CD14-positive monocyte (primary cell): Measurements from ENCODE around the gene APOL6. TPM values are rescaled to one million over a fixed set of nuclear protein-coding genes. Genes with fewer than 3 reads are reported as not detected.

ENCODE experiments used
- DNase-seq, 3 donors: peaks; one replicate each; pipeline ENCODE4 v3.0.0-alpha.2; 2011 to 2022
- H2AFZ ChIP-seq: 2 replicates; pipeline ENCODE4 v1.6.0; 2012; ENCODE audit warnings: mild to moderate bottlenecking, low read depth, low read length, inconsistent platforms; ENCODE audit not compliant: insufficient read depth, poor library complexity, severe bottlenecking
- H3K27ac ChIP-seq, 2 donors: 1 replicate in 1 of 2; 2 replicates in 1 of 2; pipeline ENCODE4 v1.5.1; 2012 to 2013; ENCODE audit warnings: low read length in 2 of 2, control low read depth in 1 of 2, inconsistent platforms in 1 of 2, low read depth in 1 of 2, mild to moderate bottlenecking in 1 of 2
- H3K27me3 ChIP-seq, 2 donors: one replicate each; pipeline versions ENCODE4 v1.6.0 to v1.6.1; 2011 to 2013; ENCODE audit warnings: low read length in 2 of 2; ENCODE audit not compliant: control insufficient read depth in 2 of 2, insufficient read depth in 2 of 2
- H3K36me3 ChIP-seq, 2 donors: replicated peaks in 1 of 2; 1 replicate in 1 of 2; 2 replicates in 1 of 2; pipeline versions ENCODE4 v1.5.1 to v1.6.1; 2012 to 2013; ENCODE audit warnings: low read length in 2 of 2, control low read depth in 1 of 2, inconsistent platforms in 1 of 2, mild to moderate bottlenecking in 1 of 2; ENCODE audit not compliant: insufficient read depth in 2 of 2, control insufficient read depth in 1 of 2
- H3K4me1 ChIP-seq, 2 donors: 1 replicate in 1 of 2; 2 replicates in 1 of 2; pipeline versions ENCODE4 v1.5.1 to v1.6.1; 2012 to 2013; ENCODE audit warnings: low read length in 2 of 2, control low read depth in 1 of 2, inconsistent platforms in 1 of 2, mild to moderate bottlenecking in 1 of 2, moderate library complexity in 1 of 2; ENCODE audit not compliant: insufficient read depth in 2 of 2, control insufficient read depth in 1 of 2
- H3K4me2 ChIP-seq: replicated peaks from 2 replicates; pipeline ENCODE3; 2012; ENCODE audit warnings: low read length, moderate library complexity, mild to moderate bottlenecking; ENCODE audit not compliant: poor library complexity, severe bottlenecking; ENCODE audit errors: extremely low read depth
- H3K4me3 ChIP-seq, 3 experiments: fragments of 200-600 bp in 1 of 3; sonication (generic) in 1 of 3; replicated peaks in 1 of 3; 1 replicate in 2 of 3; 2 replicates in 1 of 3; pipeline ENCODE4 v1.5.1; 2011 to 2013; ENCODE audit warnings: low read length in 3 of 3, mild to moderate bottlenecking in 3 of 3, control low read depth in 2 of 3, low read depth in 2 of 3, inconsistent platforms in 1 of 3, moderate library complexity in 1 of 3
- H3K79me2 ChIP-seq: 2 replicates; pipeline ENCODE4 v1.6.0; 2012; ENCODE audit warnings: mild to moderate bottlenecking, control low read depth, inconsistent platforms, low read length, moderate library complexity; ENCODE audit not compliant: insufficient read depth
- H3K9ac ChIP-seq: 2 replicates; pipeline ENCODE4 v1.6.0; 2017; ENCODE audit warnings: low read length, mild to moderate bottlenecking; ENCODE audit not compliant: insufficient read depth, poor library complexity, severe bottlenecking
- H3K9me3 ChIP-seq, 2 donors: replicated peaks in 1 of 2; 1 replicate in 1 of 2; 2 replicates in 1 of 2; pipeline versions ENCODE4 v1.5.1 to v1.6.1; 2012 to 2013; ENCODE audit warnings: low read length in 2 of 2, control low read depth in 1 of 2; ENCODE audit not compliant: control insufficient read depth in 1 of 2, insufficient read depth in 1 of 2
- H4K20me1 ChIP-seq: 2 replicates; pipeline ENCODE4 v1.6.0; 2012; ENCODE audit warnings: mild to moderate bottlenecking, low read length, control low read depth, moderate library complexity; ENCODE audit not compliant: insufficient read depth
- H3K27ac Mint-ChIP-seq, 7 donors: one replicate each; pipeline ENCODE4 v1.8.0; 2020; ENCODE audit warnings: mild to moderate bottlenecking in 7 of 7, mixed read lengths in 7 of 7, moderate library complexity in 6 of 7, inconsistent platforms in 2 of 7
- H3K27me3 Mint-ChIP-seq, 3 donors: one replicate each; pipeline ENCODE4 v1.8.0; 2021 to 2022; ENCODE audit warnings: low read depth in 3 of 3, mild to moderate bottlenecking in 3 of 3, mixed read lengths in 3 of 3, moderate library complexity in 3 of 3, inconsistent platforms in 1 of 3
- H3K36me3 Mint-ChIP-seq, 2 donors: one replicate each; pipeline ENCODE4 v1.8.0; 2020; ENCODE audit warnings: mixed read lengths in 2 of 2, inconsistent platforms in 1 of 2, mild to moderate bottlenecking in 1 of 2
- H3K4me1 Mint-ChIP-seq: one replicate; pipeline ENCODE4 v1.8.0; 2020; ENCODE audit warnings: mild to moderate bottlenecking, mixed read lengths
- H3K4me3 Mint-ChIP-seq, 2 donors: one replicate each; pipeline ENCODE4 v1.8.0; 2020; ENCODE audit warnings: mild to moderate bottlenecking in 2 of 2, mixed read lengths in 2 of 2, moderate library complexity in 1 of 2
- H3K9me3 Mint-ChIP-seq, 7 donors: one replicate each; pipeline ENCODE4 v1.8.0; 2020 to 2022; ENCODE audit warnings: mixed read lengths in 7 of 7, mild to moderate bottlenecking in 6 of 7, moderate library complexity in 6 of 7, inconsistent platforms in 2 of 7
- WGBS: methylation state at CpG from one replicate; pipeline ENCODE4 v1.1.5; 2013; ENCODE audit warnings: missing lambda C conversion rate; ENCODE audit not compliant: insufficient coverage; 5-methylcytosine and 5-hydroxymethylcytosine counted together
- intact Hi-C, 2 donors: fragments of 100-400 bp; cut with micrococcal nuclease; formaldehyde crosslinking; loops; one replicate each; pipeline versions ENCODE4 v1.15.0 to v1.15.1; 2023
- polyA minus RNA-seq: library from RNA; depleted of rRNA, polyadenylated mRNA; stranded (reverse); fragments of >200 nt; gene quantifications from 2 replicates; pipeline ENCODE4 v1.2.3, GENCODE V29; 2012
- polyA plus RNA-seq, 3 donors: library from polyadenylated mRNA; depleted of rRNA in 1 of 3; unstranded in 2 of 3; stranded (reverse) in 1 of 3; fragments of 300-500 nt in 2 of 3; fragments of >200 nt in 1 of 3; fragmentation: Illumina TruSeq in 2 of 3; gene quantifications; 1 replicate in 2 of 3; 2 replicates in 1 of 3; pipeline ENCODE4 v1.2.3, GENCODE V29; 2012 to 2021
- total RNA-seq, 12 experiments: library from RNA in 1 of 12; stranded (reverse) in 1 of 12; fragments of 120-200 nt in 1 of 12; gene quantifications; one replicate each; pipeline ENCODE4 v1.2.4 and lab custom pipeline; 2013 to 2026; ENCODE audit warnings: mixed read lengths in 6 of 12, inconsistent platforms in 1 of 12
- TF ChIP-seq, protein P1 (sequence below): fragments of 200-600 bp; IDR thresholded peaks from one replicate; pipeline ENCODE4 v1.8.0; 2022; ENCODE audit warnings: antibody characterized with exemption, mild to moderate bottlenecking

Gene APOL6, protein sequence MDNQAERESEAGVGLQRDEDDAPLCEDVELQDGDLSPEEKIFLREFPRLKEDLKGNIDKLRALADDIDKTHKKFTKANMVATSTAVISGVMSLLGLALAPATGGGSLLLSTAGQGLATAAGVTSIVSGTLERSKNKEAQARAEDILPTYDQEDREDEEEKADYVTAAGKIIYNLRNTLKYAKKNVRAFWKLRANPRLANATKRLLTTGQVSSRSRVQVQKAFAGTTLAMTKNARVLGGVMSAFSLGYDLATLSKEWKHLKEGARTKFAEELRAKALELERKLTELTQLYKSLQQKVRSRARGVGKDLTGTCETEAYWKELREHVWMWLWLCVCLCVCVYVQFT
- total RNA-seq (2013): 66.3 TPM
- 10 to 100 TPM in 1 of 3 donors, 1 to 10 TPM in 2; 7.6 to 13.6 (median 9.1) TPM for polyA plus RNA-seq
- 16.9 and 34.7 TPM in 2 replicates for polyA minus RNA-seq
- 99.1 to 458 (median 150) reads per million in 11 experiments for total RNA-seq (lab: John Stamatoyannopoulos, UW)

DNA sequence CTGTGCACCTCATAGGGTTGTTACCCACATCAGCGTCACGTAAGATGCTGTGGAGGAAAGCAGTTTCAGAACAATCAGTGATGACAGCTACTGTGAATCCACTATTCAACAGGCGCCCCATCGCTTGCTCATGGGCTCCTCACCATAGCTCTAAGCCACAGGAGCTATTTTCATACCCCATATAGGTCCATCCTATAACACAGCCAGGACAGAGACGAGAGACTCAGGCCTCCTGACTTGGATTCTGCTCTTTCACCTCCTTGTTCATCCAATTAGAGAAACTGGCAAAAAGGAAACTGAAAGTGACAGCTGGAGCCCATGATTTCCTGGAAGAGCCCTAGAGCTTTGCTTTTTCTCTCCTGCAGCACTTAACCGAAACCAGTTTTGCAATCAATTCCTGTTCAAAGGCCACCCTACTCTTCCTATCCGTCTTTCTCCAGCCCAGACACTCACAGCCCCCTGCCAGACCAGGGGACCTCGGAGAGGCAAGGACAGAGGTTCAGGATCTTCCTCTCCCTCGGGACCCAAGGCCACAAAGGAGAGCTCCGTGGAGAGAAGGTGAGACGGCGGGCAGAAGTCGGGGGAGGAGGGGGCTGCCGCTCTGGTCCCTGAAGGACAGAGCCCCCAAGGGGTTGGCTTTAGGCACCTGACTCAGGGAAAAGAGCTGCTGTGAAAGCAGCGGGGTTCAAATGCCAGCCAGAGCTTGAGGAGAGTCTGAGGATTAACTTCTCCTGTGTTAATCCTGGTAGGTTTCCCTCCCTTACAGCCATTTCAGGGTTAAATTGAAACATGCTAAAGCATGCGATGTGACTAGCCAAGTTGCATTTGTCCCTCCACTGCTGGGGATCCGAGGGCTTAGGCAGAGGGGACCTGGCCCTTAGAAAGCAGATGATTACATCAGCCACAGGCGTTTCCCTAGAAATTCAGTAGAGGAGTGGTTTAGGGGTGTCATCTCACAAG lies at the start of gene APOL6:
Gene APOL6 (plus strand): TSS at position 381 of the 960 bp plus-strand sequence. CDS start 7,980 bp downstream, outside the sequence.
- Mint-ChIP-seq H3K27ac (peak within 1 kb of the TSS; percentile 88 to 100 (median 99)), H3K27me3 (peaks cover 0 to 1% (median 0%) of the 10 kb centered on the region in 3 donors), H3K4me3 (peak within 1 kb of the TSS; percentile 100), H3K9me3 (peaks cover 0 to 7% (median 3%) of the 10 kb centered on the region in 7 donors), H3K4me1 (peaks cover 51% of the 10 kb centered on the region), H3K36me3 (peaks cover 7 to 8% of the 10 kb centered on the region in 2 donors)
- H3K9me3 ChIP-seq: peaks cover 0 to 3% of the 10 kb centered on the region in 2 donors
- peaks cover 30 to 39% of the 10 kb centered on the region in 2 donors for H3K4me1 ChIP-seq
- peaks cover 36% of the 10 kb centered on the region for H3K79me2 ChIP-seq
- H4K20me1 ChIP-seq: peaks cover 16% of the 10 kb centered on the region
- TF ChIP-seq, protein P1, sequence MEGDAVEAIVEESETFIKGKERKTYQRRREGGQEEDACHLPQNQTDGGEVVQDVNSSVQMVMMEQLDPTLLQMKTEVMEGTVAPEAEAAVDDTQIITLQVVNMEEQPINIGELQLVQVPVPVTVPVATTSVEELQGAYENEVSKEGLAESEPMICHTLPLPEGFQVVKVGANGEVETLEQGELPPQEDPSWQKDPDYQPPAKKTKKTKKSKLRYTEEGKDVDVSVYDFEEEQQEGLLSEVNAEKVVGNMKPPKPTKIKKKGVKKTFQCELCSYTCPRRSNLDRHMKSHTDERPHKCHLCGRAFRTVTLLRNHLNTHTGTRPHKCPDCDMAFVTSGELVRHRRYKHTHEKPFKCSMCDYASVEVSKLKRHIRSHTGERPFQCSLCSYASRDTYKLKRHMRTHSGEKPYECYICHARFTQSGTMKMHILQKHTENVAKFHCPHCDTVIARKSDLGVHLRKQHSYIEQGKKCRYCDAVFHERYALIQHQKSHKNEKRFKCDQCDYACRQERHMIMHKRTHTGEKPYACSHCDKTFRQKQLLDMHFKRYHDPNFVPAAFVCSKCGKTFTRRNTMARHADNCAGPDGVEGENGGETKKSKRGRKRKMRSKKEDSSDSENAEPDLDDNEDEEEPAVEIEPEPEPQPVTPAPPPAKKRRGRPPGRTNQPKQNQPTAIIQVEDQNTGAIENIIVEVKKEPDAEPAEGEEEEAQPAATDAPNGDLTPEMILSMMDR: no peak
- 8% methylated on average over 17 of the region's 18 CpGs for WGBS
- no peaks in the 10 kb centered on the region for H3K27me3 ChIP-seq
- peak within 1 kb of the TSS; percentile 91 to 95 (median 93) for H3K4me3 ChIP-seq
- DNase-seq: peak; percentile 66 to 81 (median 74)
- peak within 1 kb of the TSS; percentile 93 for H2AFZ ChIP-seq
- intact Hi-C loops: no loop called here
- H3K4me2 ChIP-seq: peak within 1 kb of the TSS; percentile 71
- H3K36me3 ChIP-seq: peaks cover 0 to 5% of the 10 kb centered on the region in 2 donors
- H3K9ac ChIP-seq: peak within 1 kb of the TSS; percentile 89
- peak within 1 kb of the TSS; percentile 92 to 98 for H3K27ac ChIP-seq

DNA sequence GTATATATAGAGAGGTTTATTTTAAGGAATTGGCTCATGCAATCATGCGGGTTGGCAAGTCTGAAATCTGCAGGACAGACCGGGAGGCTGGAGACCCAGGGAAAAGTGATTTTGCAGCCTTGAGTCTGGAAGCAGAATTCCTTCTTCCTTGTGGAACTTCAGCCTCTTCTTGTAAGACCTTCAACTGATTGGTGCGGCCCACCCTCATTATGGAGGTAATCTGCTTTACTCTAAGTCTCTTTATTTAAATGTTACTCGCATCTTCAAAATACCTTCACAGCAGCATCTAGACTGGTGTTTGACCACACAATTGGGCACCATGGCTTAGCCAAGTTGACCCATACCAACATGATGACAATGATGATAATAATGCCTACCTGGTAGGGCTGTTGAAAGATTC lies 48.9 kb upstream of the APOL6 start:
- H3K4me1 ChIP-seq: peaks cover 59 to 61% of the 10 kb centered on the region in 2 donors
- no peaks in the 10 kb centered on the region for H3K79me2 ChIP-seq
- no peak overlapping the region for H3K4me3 Mint-ChIP-seq
- H3K27me3 ChIP-seq: no peaks in the 10 kb centered on the region
- no peaks in the 10 kb centered on the region for H3K36me3 Mint-ChIP-seq
- peaks cover 19% of the 10 kb centered on the region for H3K4me1 Mint-ChIP-seq
- H3K27ac ChIP-seq: no peak overlapping the region
- no peaks in the 10 kb centered on the region for H3K36me3 ChIP-seq
- intact Hi-C loops: no loop called here
- no peaks in the 10 kb centered on the region for H3K9me3 Mint-ChIP-seq
- peak overlapping the region in 1 of 7 donors; percentile 11 for H3K27ac Mint-ChIP-seq
- H2AFZ ChIP-seq: no peak overlapping the region
- 50% methylated on average over 1 of the region's 4 CpGs for WGBS
- no peak overlapping the region for H3K9ac ChIP-seq
- H3K4me2 ChIP-seq: no peak overlapping the region
- no peaks in the 10 kb centered on the region for H4K20me1 ChIP-seq
- peaks cover 2 to 6% (median 4%) of the 10 kb centered on the region in 3 donors for H3K27me3 Mint-ChIP-seq
- no peaks in the 10 kb centered on the region for H3K9me3 ChIP-seq
- DNase-seq: no peak
- H3K4me3 ChIP-seq: no peak overlapping the region
- TF ChIP-seq, protein P1: no peak
